PC-9 (cell line): ENCODE results near the gene HAT1.

Experiments used
- CTCF ChIP-seq: fragments of 200-600 bp; sonication (generic); conservative IDR thresholded peaks from 2 replicates; pipeline ENCODE4 v1.6.1; 2017; ENCODE audit warnings: mixed run types, antibody characterized with exemption, mild to moderate bottlenecking, moderate library complexity
- EZH2 ChIP-seq: fragments of 200-600 bp; sonication (generic); IDR thresholded peaks from 2 replicates; pipeline ENCODE4 v1.8.0; 2017; ENCODE audit warnings: antibody characterized with exemption, low read depth

GRCh38 chr2:171919453-171919852 lies 2.8 kb upstream of the HAT1 start:
- TF ChIP-seq CTCF (no peak), EZH2 (no peak)
